NCI-H1417 (cell line): ENCODE data around the gene CCNG1.
"Not testable (repeated sequence)": the region's sequence is repeated elsewhere in the genome, so short reads cannot be mapped to it uniquely, and the experiment has no call there.

Source experiments
- DNase-seq, 3 experiments: peaks; one replicate each; lab custom pipeline; 2025; lab: John Stamatoyannopoulos, UW

Gene CCNG1

GRCh38 chr5:163444526-163444925 is 7.1 kb downstream of the CCNG1 start:
- DNase-seq: no peak

- no peak for DNase-seq
Measured at GRCh38 chr5:163445345-163445744, 8.0 kb downstream of the CCNG1 start.

GRCh38 chr5:163447191-163447590 is 9.8 kb downstream of the CCNG1 start:
- no peak for DNase-seq

- DNase-seq: no peak
Measured at GRCh38 chr5:163447875-163448274, 10.5 kb downstream of the CCNG1 start.

GRCh38 chr5:163448491-163448890 is 11.1 kb downstream of the CCNG1 start:
- no peak for DNase-seq

GRCh38 chr5:163451489-163451888 is 14.1 kb downstream of the CCNG1 start:
- DNase-seq: no peak

- DNase-seq: no peak
Measured at GRCh38 chr5:163453705-163454104, 16.3 kb downstream of the CCNG1 start.

- not testable (repeated sequence) for DNase-seq
Measured at GRCh38 chr5:163455406-163455805, 18.0 kb downstream of the CCNG1 start.

GRCh38 chr5:163456029-163456589 is 18.7 kb downstream of the CCNG1 start:
- no peak for DNase-seq

- DNase-seq: no peak
Measured at GRCh38 chr5:163456840-163457239, 19.4 kb downstream of the CCNG1 start.

GRCh38 chr5:163458778-163459385 is 21.5 kb downstream of the CCNG1 start:
- DNase-seq: peak in 1 of 3 experiments; percentile 45

- peak in 1 of 3 experiments; percentile 66 for DNase-seq
Measured at GRCh38 chr5:163459462-163459818, 22.0 kb downstream of the CCNG1 start.

GRCh38 chr5:163459819-163460561 is 22.6 kb downstream of the CCNG1 start, which contains the start of gene NUDCD2:
NUDCD2 (minus strand) TSS chr5:163460102; CDS start chr5:163460050, 52 bp downstream.
- DNase-seq: peak; percentile 96 to 98 (median 98)

- DNase-seq: peak; percentile 65 to 86 (median 75)
Measured at GRCh38 chr5:163460562-163461171, 23.3 kb downstream of the CCNG1 start, which contains the start of gene HMMR. HMMR (plus strand) TSS chr5:163460632; CDS start chr5:163460693, 61 bp downstream.

- DNase-seq: no peak
Measured at GRCh38 chr5:163463063-163463435, 25.7 kb downstream of the CCNG1 start.

- DNase-seq: no peak
Measured at GRCh38 chr5:163467682-163468081, 30.3 kb downstream of the CCNG1 start.

- DNase-seq: peak in 2 of 3 experiments; percentile 2 to 3
Measured at GRCh38 chr5:163473635-163474243, 36.3 kb downstream of the CCNG1 start.

- no peak for DNase-seq
Measured at GRCh38 chr5:163475411-163475810, 38.0 kb downstream of the CCNG1 start.

- DNase-seq: no peak
Measured at GRCh38 chr5:163478126-163478981, 41.0 kb downstream of the CCNG1 start.

- no peak for DNase-seq
Measured at GRCh38 chr5:163478982-163479271, 41.5 kb downstream of the CCNG1 start.

- DNase-seq: no peak
Measured at GRCh38 chr5:163489055-163489744, 51.8 kb downstream of the CCNG1 start.
